HepG2 (cell line): ENCODE results near the gene USP19. TPM values are rescaled to one million over a fixed set of nuclear protein-coding genes. Genes with fewer than 3 reads are reported as not detected.

Experiments used
- FOSL2 ChIP-seq: sonication (generic); formaldehyde crosslinking; IDR thresholded peaks from 2 replicates; pipeline ENCODE4 v1.4.0; 2020; ENCODE audit warnings: missing genetic modification reagents
- GTF3A ChIP-seq: sonication (generic); formaldehyde crosslinking; conservative IDR thresholded peaks from 2 replicates; pipeline ENCODE4 v1.4.0; 2020; ENCODE audit warnings: mild to moderate bottlenecking, missing genetic modification reagents
- HNF4A ChIP-seq: sonication (generic); formaldehyde crosslinking; IDR thresholded peaks from 2 replicates; pipeline ENCODE4 v1.4.0; 2020; ENCODE audit warnings: missing genetic modification reagents
- MXD1 ChIP-seq: sonication (generic); formaldehyde crosslinking; IDR thresholded peaks from 2 replicates; pipeline ENCODE4 v1.4.0; 2020; ENCODE audit warnings: mild to moderate bottlenecking, missing genetic modification reagents
- RBM39 ChIP-seq: fragments of 200-400 bp; formaldehyde crosslinking; IDR thresholded peaks from one replicate; pipeline ENCODE4 v1.6.1; 2018; ENCODE audit warnings: antibody characterized with exemption, mild to moderate bottlenecking, low read depth, low read length; ENCODE audit not compliant: poor library complexity, severe bottlenecking
- SMARCE1 ChIP-seq: fragments of 450-650 bp; IDR thresholded peaks from 2 replicates; pipeline ENCODE4 v1.6.1; 2017; ENCODE audit warnings: borderline replicate concordance
- SNAPC4 ChIP-seq: sonication (generic); formaldehyde crosslinking; IDR thresholded peaks from 2 replicates; pipeline ENCODE4 v1.4.0; 2020; ENCODE audit warnings: mild to moderate bottlenecking, missing genetic modification reagents
- TMF1 ChIP-seq: sonication (generic); formaldehyde crosslinking; IDR thresholded peaks from 2 replicates; pipeline ENCODE4 v1.8.1; 2022; ENCODE audit warnings: low read depth, missing genetic modification reagents
- ZKSCAN8 ChIP-seq: IDR thresholded peaks from 2 replicates; pipeline ENCODE4 v1.6.1; 2016; ENCODE audit warnings: borderline replicate concordance, missing genetic modification reagents, missing compliant biosample characterization
- ZNF138 ChIP-seq: sonication (generic); formaldehyde crosslinking; IDR thresholded peaks from 2 replicates; pipeline ENCODE4 v1.5.0; 2020; ENCODE audit warnings: mild to moderate bottlenecking, low read depth, missing genetic modification reagents
- ZNF292 ChIP-seq: sonication (generic); formaldehyde crosslinking; IDR thresholded peaks from 2 replicates; pipeline ENCODE4 v1.8.1; 2022; ENCODE audit warnings: mild to moderate bottlenecking, low read depth, missing genetic modification reagents, borderline replicate concordance
- ZNF3 ChIP-seq: IDR thresholded peaks from 2 replicates; pipeline ENCODE4 v1.7.0; 2017; ENCODE audit warnings: inconsistent platforms
- ZNF446 ChIP-seq: sonication (generic); formaldehyde crosslinking; IDR thresholded peaks from 2 replicates; pipeline ENCODE4 v1.5.0; 2020; ENCODE audit warnings: mild to moderate bottlenecking, missing genetic modification reagents
- ZNF468 ChIP-seq: sonication (generic); formaldehyde crosslinking; IDR thresholded peaks from 2 replicates; pipeline ENCODE4 v1.8.0; 2022; ENCODE audit warnings: mild to moderate bottlenecking, moderate library complexity, missing genetic modification reagents
- ZNF558 ChIP-seq: sonication (generic); formaldehyde crosslinking; IDR thresholded peaks from 2 replicates; pipeline ENCODE4 v1.9.0; 2022; ENCODE audit warnings: mild to moderate bottlenecking, missing genetic modification reagents, borderline replicate concordance
- ZNF577 ChIP-seq: sonication (generic); formaldehyde crosslinking; IDR thresholded peaks from 2 replicates; pipeline ENCODE4 v1.4.0; 2020; ENCODE audit warnings: mild to moderate bottlenecking, low read depth, missing genetic modification reagents, borderline replicate concordance
- ZNF619 ChIP-seq: sonication (generic); formaldehyde crosslinking; IDR thresholded peaks from 2 replicates; pipeline ENCODE4 v1.4.0; 2020; ENCODE audit warnings: mild to moderate bottlenecking, missing genetic modification reagents
- ZNF678 ChIP-seq: sonication (generic); formaldehyde crosslinking; IDR thresholded peaks from 2 replicates; pipeline ENCODE4 v1.4.0; 2020; ENCODE audit warnings: mild to moderate bottlenecking, missing genetic modification reagents
- ZNF724P ChIP-seq: sonication (generic); formaldehyde crosslinking; IDR thresholded peaks from 2 replicates; pipeline ENCODE4 v1.8.0; 2022; ENCODE audit warnings: missing genetic modification reagents, borderline replicate concordance
- ZNF747 ChIP-seq: sonication (generic); formaldehyde crosslinking; IDR thresholded peaks from 2 replicates; pipeline ENCODE4 v1.8.1; 2023; ENCODE audit warnings: missing genetic modification reagents, mild to moderate bottlenecking, borderline replicate concordance
- ZNF776 ChIP-seq: sonication (generic); formaldehyde crosslinking; IDR thresholded peaks from 2 replicates; pipeline ENCODE4 v1.4.0; 2020; ENCODE audit warnings: mild to moderate bottlenecking, missing genetic modification reagents
- ZNF841 ChIP-seq: sonication (generic); formaldehyde crosslinking; IDR thresholded peaks from 2 replicates; pipeline ENCODE4 v1.8.1; 2023; ENCODE audit warnings: missing genetic modification reagents, borderline replicate concordance
- ZNF850 ChIP-seq: sonication (generic); formaldehyde crosslinking; conservative IDR thresholded peaks from 2 replicates; pipeline ENCODE4 v1.9.0; 2021; ENCODE audit warnings: mild to moderate bottlenecking, missing genetic modification reagents
- polyA plus RNA-seq, 8 experiments: library from polyadenylated mRNA; depleted of rRNA in 3 of 8; stranded (reverse) in 7 of 8; unstranded in 1 of 8; fragments of >200 nt; fragmentation: Illumina TruSeq in 4 of 8; extraction: Trizol in 4 of 8; gene quantifications; 2 replicates each; pipeline versions ENCODE4 v1.2.1 to v1.2.3, GENCODE V29; 2011 to 2016; ENCODE audit warnings: low read depth in 4 of 8, missing spikeins in 1 of 8, mixed read lengths in 1 of 8; ENCODE audit not compliant: insufficient read depth in 1 of 8
- total RNA-seq, 5 experiments: library from RNA; depleted of rRNA; stranded (reverse); fragments of >200 nt; fragmentation: Illumina TruSeq; extraction: Trizol; gene quantifications; 2 replicates each; pipeline ENCODE4 v1.2.3, GENCODE V29; 2016; ENCODE audit warnings: low read depth in 1 of 5

Gene USP19
- total and polyA plus RNA-seq, 2 of the 13 experiments (the other 11 are each of a cell fraction or from before 2014, with no cell fraction given): 28.3 to 31.7 TPM

DNA sequence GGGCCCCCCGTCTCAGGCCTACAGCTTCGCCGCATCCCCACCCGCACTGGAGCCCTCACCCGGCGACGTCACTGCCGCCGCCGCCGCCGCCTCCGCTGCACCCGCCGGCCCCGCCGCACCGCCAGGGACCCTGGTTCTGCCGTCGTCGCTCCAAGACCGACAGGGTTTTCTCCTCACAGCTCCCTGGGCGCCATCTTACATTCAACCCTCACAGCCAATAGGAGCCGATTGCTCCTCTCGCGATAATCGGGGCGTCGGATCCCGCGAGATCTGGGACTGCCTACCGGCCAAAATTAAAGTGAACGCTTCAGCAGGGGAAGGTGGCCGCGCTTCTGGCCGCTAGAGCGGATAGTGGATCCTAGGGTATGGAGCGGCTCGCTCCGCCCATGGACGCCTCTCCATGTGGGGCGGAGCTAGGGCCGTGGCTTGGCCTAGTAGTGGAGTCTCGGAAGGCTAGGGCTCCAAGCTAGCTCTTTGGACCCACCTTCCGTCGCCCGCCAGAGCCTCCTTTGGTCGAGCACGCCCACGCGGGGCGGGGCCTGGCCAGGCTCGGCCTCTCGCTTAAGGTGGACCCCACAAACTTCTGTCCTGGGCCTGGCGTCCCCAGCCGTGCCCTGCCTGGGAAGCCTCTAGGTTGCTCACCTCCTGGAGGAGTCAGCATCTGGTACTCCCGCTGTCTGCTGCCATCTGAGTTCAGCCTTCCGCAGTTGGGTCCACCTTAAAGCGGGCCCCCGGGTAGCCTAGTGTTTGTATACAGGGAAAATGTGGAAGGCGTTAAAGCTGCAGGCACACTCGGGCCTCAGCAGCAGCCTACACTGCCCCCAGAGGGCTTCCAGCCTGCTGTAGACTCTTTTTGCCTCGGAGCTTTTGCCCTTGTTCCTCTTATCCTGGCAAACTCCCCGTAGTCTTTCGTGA is 26.5 kb downstream of the USP19 start, which contains the start of gene QRICH1 (continued):
- TF ChIP-seq ZNF776 (CRISPR knock-in tag) (no peak), ZNF841 (CRISPR knock-in tag) (no peak), RBM39 (peak; percentile 54), ZNF138 (peak; percentile 66; the same call in 1 of the 2 replicates), ZNF3 (CRISPR knock-in tag) (no peak), ZNF619 (peak; percentile 74; the same call in 1 of the 2 replicates), MXD1 (CRISPR knock-in tag) (0 out of 2 replicates have a peak, but pooled peaks have one; percentile 29), ZKSCAN8 (peak; percentile 19; the same call in 1 of the 2 replicates), HNF4A (peak; percentile 36), SMARCE1 (no peak), FOSL2 (no peak; the same call in 1 of the 2 replicates), ZNF446 (peak; percentile 82; the same call in 1 of the 2 replicates), TMF1 (CRISPR knock-in tag) (no peak), ZNF292 (CRISPR knock-in tag) (no peak), ZNF577 (no peak), ZNF747 (peak; percentile 37; the same call in 1 of the 2 replicates), ZNF558 (CRISPR knock-in tag) (no peak), ZNF850 (CRISPR knock-in tag) (no peak), ZNF724P (CRISPR knock-in tag) (no peak), SNAPC4 (0 out of 2 replicates have a peak, but pooled peaks have one; percentile 50), ZNF468 (CRISPR knock-in tag) (0 out of 2 replicates have a peak, but pooled peaks have one; percentile 17), ZNF678 (peak; percentile 46; the same call in 1 of the 2 replicates), GTF3A (CRISPR knock-in tag) (no peak; the same call in none of the 2 replicates)
